ENCODE data around the gene TBC1D9B. TPM values are rescaled to one million over a fixed set of nuclear protein-coding genes. Genes with fewer than 3 reads are reported as not detected.

The TBC1D9B gene
- 128 TPM for total RNA-seq
- long read RNA-seq, full-length matches to known transcripts: 22 of 146 reads
- long read RNA-seq, partial matches to known transcripts: 77 of 146 reads
- long read RNA-seq, other reads (novel, unspliced or antisense): 47 of 146 reads

GRCh38 chr5:179907556-179908324, at the start of gene TBC1D9B:
Gene TBC1D9B (minus strand): TSS chr5:179907897. CDS start chr5:179907821, 76 bp downstream.
- peak; percentile 93 for DNase-seq (ENCODE audit: low spot score)

- DNase-seq (ENCODE audit: low spot score): no peak
Observed at GRCh38 chr5:179955630-179956029, 47.9 kb upstream of the TBC1D9B start.

- DNase-seq (ENCODE audit: low spot score): no peak
Observed at GRCh38 chr5:179955062-179955461, 47.4 kb upstream of the TBC1D9B start.

GRCh38 chr5:179954434-179954833, 46.7 kb upstream of the TBC1D9B start:
- no peak for DNase-seq (ENCODE audit: low spot score)

- no peak for DNase-seq (ENCODE audit: low spot score)
Observed at GRCh38 chr5:179953987-179954386, 46.3 kb upstream of the TBC1D9B start.

- no peak for DNase-seq (ENCODE audit: low spot score)
Observed at GRCh38 chr5:179936976-179937681, 29.4 kb upstream of the TBC1D9B start.

- no peak for DNase-seq (ENCODE audit: low spot score)
Observed at GRCh38 chr5:179930788-179931473, 23.2 kb upstream of the TBC1D9B start.

- no peak for DNase-seq (ENCODE audit: low spot score)
Observed at GRCh38 chr5:179927824-179928223, 20.1 kb upstream of the TBC1D9B start.

GRCh38 chr5:179926657-179927056, 19.0 kb upstream of the TBC1D9B start:
- DNase-seq (ENCODE audit: low spot score): peak; percentile 30

- DNase-seq (ENCODE audit: low spot score): no peak
Observed at GRCh38 chr5:179923436-179923835, 15.7 kb upstream of the TBC1D9B start.

GRCh38 chr5:179920175-179920574, 12.5 kb upstream of the TBC1D9B start:
- no peak for DNase-seq (ENCODE audit: low spot score)

- no peak for DNase-seq (ENCODE audit: low spot score)
Observed at GRCh38 chr5:179919487-179920060, 11.9 kb upstream of the TBC1D9B start.

GRCh38 chr5:179918742-179919486, 11.2 kb upstream of the TBC1D9B start:
- no peak for DNase-seq (ENCODE audit: low spot score)

- DNase-seq (ENCODE audit: low spot score): no peak
Observed at GRCh38 chr5:179916523-179916922, 8.8 kb upstream of the TBC1D9B start.

GRCh38 chr5:179915406-179915935, 7.8 kb upstream of the TBC1D9B start:
- DNase-seq (ENCODE audit: low spot score): no peak

GRCh38 chr5:179914032-179914755, 6.5 kb upstream of the TBC1D9B start:
- peak; percentile 51 for DNase-seq (ENCODE audit: low spot score)

GRCh38 chr5:179913461-179913860, 5.8 kb upstream of the TBC1D9B start:
- peak; percentile 33 for DNase-seq (ENCODE audit: low spot score)

GRCh38 chr5:179912951-179913350, 5.3 kb upstream of the TBC1D9B start:
- no peak for DNase-seq (ENCODE audit: low spot score)

GRCh38 chr5:179912386-179912785, 4.7 kb upstream of the TBC1D9B start:
- DNase-seq (ENCODE audit: low spot score): no peak

GRCh38 chr5:179909224-179909623, 1.5 kb upstream of the TBC1D9B start:
- DNase-seq (ENCODE audit: low spot score): no peak
